Measurements from ENCODE around the gene STRA6. TPM values are rescaled to one million over a fixed set of nuclear protein-coding genes. Genes with fewer than 3 reads are reported as not detected.

The STRA6 gene
- total RNA-seq, 1 experiment from 2014 or later, result 0.54 TPM

DNA sequence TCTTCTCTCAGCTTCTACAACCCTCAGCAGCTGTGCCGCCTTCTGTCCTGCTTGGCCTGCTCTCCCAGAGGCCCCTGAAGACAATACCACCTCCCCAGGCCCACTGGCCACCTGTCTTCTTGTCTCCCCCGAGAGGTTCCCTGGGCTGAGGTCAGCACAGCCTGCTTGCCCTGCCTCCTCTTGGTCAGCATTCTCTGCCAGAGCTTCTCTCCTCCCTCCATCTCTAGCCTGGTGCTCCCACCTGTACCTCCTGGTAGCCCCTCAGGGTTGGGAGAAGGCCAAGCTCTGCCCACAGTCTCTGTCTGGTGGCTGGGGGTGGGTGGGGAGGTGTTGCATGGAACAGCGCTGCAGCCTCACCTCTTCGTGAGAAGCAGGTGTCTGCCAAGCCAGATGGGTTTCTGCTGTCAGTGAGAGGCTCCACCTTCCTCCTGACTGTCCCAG, 34.7 kb downstream of the STRA6 start:
- no peaks in the 10 kb centered on the region for H3K9me3 ChIP-seq (ENCODE audit: control insufficient read depth in 1 of 2, insufficient read depth in 1 of 2, low read depth in 1 of 2, low read length in 2 of 2)
- H3K9me2 ChIP-seq (ENCODE audit: insufficient read depth), result no peaks in the 10 kb centered on the region
- ChIA-PET CTCF (no interaction called here), RAD21 (ENCODE audit: low non-redundant PET in 1 of 2, low total read pairs in 2 of 2, uncharacterized antibody in 2 of 2, unreplicated experiment in 2 of 2) (no interaction called here), POLR2A (no interaction called here)
- H3K27me3 ChIP-seq (ENCODE audit: insufficient read depth, low read length), result no peaks in the 10 kb centered on the region; the same call in 1 of the 2 replicates
- no peaks in the 10 kb centered on the region for H3K79me2 ChIP-seq (ENCODE audit: insufficient read depth, low read length)
- H2AFZ ChIP-seq (ENCODE audit: low read depth, low read length, poor library complexity, severe bottlenecking), result no peak overlapping the region
- no peak overlapping the region for H3K27ac ChIP-seq (ENCODE audit: low read depth, low read length)
- no TSS peak for BruUV-seq (replicated peaks)
- no peak overlapping the region for H3K9ac ChIP-seq (ENCODE audit: low read length)
- no peak overlapping the region for H3K4me2 ChIP-seq (ENCODE audit: low read length)
- DNase-seq (ENCODE audit: low read depth, low spot score) (no peak), ATAC-seq (no peak)
- intact Hi-C loops (cut with micrococcal nuclease), result no loop called here
- H3K4me3 ChIP-seq (replicated peaks in 1 of 2; ENCODE audit: low read depth in 1 of 2, low read length in 2 of 2), result no peak overlapping the region
- H3K36me3 ChIP-seq (ENCODE audit: control insufficient read depth in 1 of 2, insufficient read depth in 2 of 2, low read length in 2 of 2), result no peaks in the 10 kb centered on the region
- no peaks in the 10 kb centered on the region for H4K20me1 ChIP-seq (ENCODE audit: insufficient read depth)
- TF ChIP-seq SIN3A (IDR thresholded peaks at IDR 0.05; ENCODE audit: low read depth) (no peak), EGR1 (IDR thresholded peaks at IDR 0.05; ENCODE audit: low read depth) (no peak)
- H3K4me1 ChIP-seq (ENCODE audit: control insufficient read depth in 1 of 2, insufficient read depth in 2 of 2, low read length in 2 of 2), result no peaks in the 10 kb centered on the region

DNA sequence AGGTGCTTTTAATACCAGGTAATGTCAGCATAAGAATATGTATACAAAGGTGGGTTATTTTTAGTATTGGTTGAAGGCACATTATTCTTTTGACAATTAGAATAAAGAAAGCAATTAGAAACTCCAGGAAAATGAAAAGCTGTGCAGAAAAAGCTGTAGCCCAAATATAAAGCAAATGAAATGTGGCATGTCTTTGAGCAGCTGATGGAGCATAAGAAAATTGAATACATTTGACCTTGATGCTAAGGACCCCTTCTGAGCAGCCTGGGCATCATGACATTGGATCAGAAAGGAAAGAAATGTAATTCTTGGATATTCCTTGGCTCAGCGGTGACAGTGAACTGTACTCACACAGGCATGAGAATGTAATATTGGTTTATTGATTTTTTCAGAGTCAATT, 37.1 kb downstream of the STRA6 start:
- no peaks in the 10 kb centered on the region for H3K79me2 ChIP-seq (ENCODE audit: insufficient read depth, low read length)
- no peaks in the 10 kb centered on the region; the same call in 1 of the 2 replicates for H3K27me3 ChIP-seq (ENCODE audit: insufficient read depth, low read length)
- no peaks in the 10 kb centered on the region for H3K9me2 ChIP-seq (ENCODE audit: insufficient read depth)
- H3K4me2 ChIP-seq (ENCODE audit: low read length), result no peak overlapping the region
- H4K20me1 ChIP-seq (ENCODE audit: insufficient read depth), result no peaks in the 10 kb centered on the region
- ChIA-PET RAD21 (ENCODE audit: low non-redundant PET in 1 of 2, low total read pairs in 2 of 2, uncharacterized antibody in 2 of 2, unreplicated experiment in 2 of 2) (no interaction called here), POLR2A (no interaction called here), CTCF (no interaction called here)
- DNase-seq (ENCODE audit: low read depth, low spot score), result no peak
- H3K4me3 ChIP-seq (replicated peaks in 1 of 2; ENCODE audit: low read depth in 1 of 2, low read length in 2 of 2), result no peak overlapping the region
- H3K36me3 ChIP-seq (ENCODE audit: control insufficient read depth in 1 of 2, insufficient read depth in 2 of 2, low read length in 2 of 2), result no peaks in the 10 kb centered on the region
- BruUV-seq (replicated peaks), result no TSS peak
- H3K4me1 ChIP-seq (ENCODE audit: control insufficient read depth in 1 of 2, insufficient read depth in 2 of 2, low read length in 2 of 2), result no peaks in the 10 kb centered on the region
- H3K9me3 ChIP-seq (ENCODE audit: control insufficient read depth in 1 of 2, insufficient read depth in 1 of 2, low read depth in 1 of 2, low read length in 2 of 2), result no peaks in the 10 kb centered on the region
- no peak overlapping the region for H3K9ac ChIP-seq (ENCODE audit: low read length)
- no peak overlapping the region for H3K27ac ChIP-seq (ENCODE audit: low read depth, low read length)
- no peak for ATAC-seq
- intact Hi-C loops (cut with micrococcal nuclease), result no loop called here
- H2AFZ ChIP-seq (ENCODE audit: low read depth, low read length, poor library complexity, severe bottlenecking), result no peak overlapping the region
- TF ChIP-seq, protein P1, sequence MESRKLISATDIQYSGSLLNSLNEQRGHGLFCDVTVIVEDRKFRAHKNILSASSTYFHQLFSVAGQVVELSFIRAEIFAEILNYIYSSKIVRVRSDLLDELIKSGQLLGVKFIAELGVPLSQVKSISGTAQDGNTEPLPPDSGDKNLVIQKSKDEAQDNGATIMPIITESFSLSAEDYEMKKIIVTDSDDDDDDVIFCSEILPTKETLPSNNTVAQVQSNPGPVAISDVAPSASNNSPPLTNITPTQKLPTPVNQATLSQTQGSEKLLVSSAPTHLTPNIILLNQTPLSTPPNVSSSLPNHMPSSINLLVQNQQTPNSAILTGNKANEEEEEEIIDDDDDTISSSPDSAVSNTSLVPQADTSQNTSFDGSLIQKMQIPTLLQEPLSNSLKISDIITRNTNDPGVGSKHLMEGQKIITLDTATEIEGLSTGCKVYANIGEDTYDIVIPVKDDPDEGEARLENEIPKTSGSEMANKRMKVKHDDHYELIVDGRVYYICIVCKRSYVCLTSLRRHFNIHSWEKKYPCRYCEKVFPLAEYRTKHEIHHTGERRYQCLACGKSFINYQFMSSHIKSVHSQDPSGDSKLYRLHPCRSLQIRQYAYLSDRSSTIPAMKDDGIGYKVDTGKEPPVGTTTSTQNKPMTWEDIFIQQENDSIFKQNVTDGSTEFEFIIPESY (IDR thresholded peaks at IDR 0.05; ENCODE audit: extremely low read depth, insufficient replicate concordance, low read length), result no peak
- TF ChIP-seq SP1 (IDR thresholded peaks at IDR 0.05; ENCODE audit: low read depth) (no peak), TCF7L2 (IDR thresholded peaks at IDR 0.05; ENCODE audit: borderline replicate concordance, extremely low read depth, insufficient read depth, insufficient read length) (no peak), SIN3A (IDR thresholded peaks at IDR 0.05; ENCODE audit: low read depth) (no peak), SRF (IDR thresholded peaks at IDR 0.05; ENCODE audit: low read depth) (no peak), EZH2 (IDR thresholded peaks at IDR 0.05) (no peak), ZNF274 (IDR thresholded peaks at IDR 0.05; ENCODE audit: low read depth, low read length) (no peak), FOSL1 (IDR thresholded peaks at IDR 0.05; ENCODE audit: low read depth) (no peak), ZFX (IDR thresholded peaks at IDR 0.05) (no peak), YY1 (IDR thresholded peaks at IDR 0.05; ENCODE audit: extremely low read depth, insufficient replicate concordance, low read depth, low read length) (no peak), CBX3 (IDR thresholded peaks at IDR 0.05; ENCODE audit: low read depth) (no peak), POLR2A (IDR thresholded peaks at IDR 0.05; ENCODE audit: borderline replicate concordance, extremely low read depth, insufficient read depth, insufficient read length) (no peak), CEBPB (IDR thresholded peaks at IDR 0.05; ENCODE audit: low read depth) (no peak), EGR1 (IDR thresholded peaks at IDR 0.05; ENCODE audit: low read depth) (no peak)
- TF ChIP-seq, protein P2, sequence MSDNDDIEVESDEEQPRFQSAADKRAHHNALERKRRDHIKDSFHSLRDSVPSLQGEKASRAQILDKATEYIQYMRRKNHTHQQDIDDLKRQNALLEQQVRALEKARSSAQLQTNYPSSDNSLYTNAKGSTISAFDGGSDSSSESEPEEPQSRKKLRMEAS (IDR thresholded peaks at IDR 0.05), result no peak
- TF ChIP-seq, protein P3, sequence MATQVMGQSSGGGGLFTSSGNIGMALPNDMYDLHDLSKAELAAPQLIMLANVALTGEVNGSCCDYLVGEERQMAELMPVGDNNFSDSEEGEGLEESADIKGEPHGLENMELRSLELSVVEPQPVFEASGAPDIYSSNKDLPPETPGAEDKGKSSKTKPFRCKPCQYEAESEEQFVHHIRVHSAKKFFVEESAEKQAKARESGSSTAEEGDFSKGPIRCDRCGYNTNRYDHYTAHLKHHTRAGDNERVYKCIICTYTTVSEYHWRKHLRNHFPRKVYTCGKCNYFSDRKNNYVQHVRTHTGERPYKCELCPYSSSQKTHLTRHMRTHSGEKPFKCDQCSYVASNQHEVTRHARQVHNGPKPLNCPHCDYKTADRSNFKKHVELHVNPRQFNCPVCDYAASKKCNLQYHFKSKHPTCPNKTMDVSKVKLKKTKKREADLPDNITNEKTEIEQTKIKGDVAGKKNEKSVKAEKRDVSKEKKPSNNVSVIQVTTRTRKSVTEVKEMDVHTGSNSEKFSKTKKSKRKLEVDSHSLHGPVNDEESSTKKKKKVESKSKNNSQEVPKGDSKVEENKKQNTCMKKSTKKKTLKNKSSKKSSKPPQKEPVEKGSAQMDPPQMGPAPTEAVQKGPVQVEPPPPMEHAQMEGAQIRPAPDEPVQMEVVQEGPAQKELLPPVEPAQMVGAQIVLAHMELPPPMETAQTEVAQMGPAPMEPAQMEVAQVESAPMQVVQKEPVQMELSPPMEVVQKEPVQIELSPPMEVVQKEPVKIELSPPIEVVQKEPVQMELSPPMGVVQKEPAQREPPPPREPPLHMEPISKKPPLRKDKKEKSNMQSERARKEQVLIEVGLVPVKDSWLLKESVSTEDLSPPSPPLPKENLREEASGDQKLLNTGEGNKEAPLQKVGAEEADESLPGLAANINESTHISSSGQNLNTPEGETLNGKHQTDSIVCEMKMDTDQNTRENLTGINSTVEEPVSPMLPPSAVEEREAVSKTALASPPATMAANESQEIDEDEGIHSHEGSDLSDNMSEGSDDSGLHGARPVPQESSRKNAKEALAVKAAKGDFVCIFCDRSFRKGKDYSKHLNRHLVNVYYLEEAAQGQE (IDR thresholded peaks at IDR 0.05; ENCODE audit: low read depth), result no peak
- TF ChIP-seq, protein P4, sequence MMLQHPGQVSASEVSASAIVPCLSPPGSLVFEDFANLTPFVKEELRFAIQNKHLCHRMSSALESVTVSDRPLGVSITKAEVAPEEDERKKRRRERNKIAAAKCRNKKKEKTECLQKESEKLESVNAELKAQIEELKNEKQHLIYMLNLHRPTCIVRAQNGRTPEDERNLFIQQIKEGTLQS (IDR thresholded peaks at IDR 0.05), result no peak

Measured in HCT116 (cell line).